Upper lobe of left lung (tissue), 6 donors: ENCODE data around the gene KDM2B. TPM values are rescaled to one million over a fixed set of nuclear protein-coding genes. Genes with fewer than 3 reads are reported as not detected.

Source experiments
- ATAC-seq, 2 donors: fragments of 200-7000 bp; cut with Tn5 transposase; one replicate each; pipeline ENCODE4 v1.9.1; 2022; ENCODE audit warnings: mild to moderate bottlenecking in 2 of 2, moderate library complexity in 2 of 2; ENCODE audit not compliant: low FRiP score in 2 of 2
- DNase-seq, 2 donors: peaks; one replicate each; pipeline ENCODE4 v3.0.0-alpha.2; 2019 to 2020
- H3K27ac ChIP-seq, 4 donors: fragments of 200-600 bp; sonication (generic); one replicate each; pipeline ENCODE4 v1.5.1; 2016 to 2019
- H3K27me3 ChIP-seq, 4 donors: fragments of 200-600 bp; sonication (generic); one replicate each; pipeline ENCODE4 v1.5.1; 2017 to 2019
- H3K36me3 ChIP-seq, 4 donors: fragments of 200-600 bp; sonication (generic); one replicate each; pipeline ENCODE4 v1.5.1; 2016 to 2019
- H3K4me1 ChIP-seq, 4 donors: fragments of 200-600 bp; sonication (generic); one replicate each; pipeline ENCODE4 v1.5.1; 2018 to 2019
- H3K4me3 ChIP-seq, 4 donors: fragments of 200-600 bp; sonication (generic); one replicate each; pipeline ENCODE4 v1.5.1; 2017 to 2019; ENCODE audit warnings: mild to moderate bottlenecking in 2 of 4, moderate library complexity in 1 of 4
- H3K9me3 ChIP-seq, 4 donors: fragments of 200-600 bp; sonication (generic); one replicate each; pipeline ENCODE4 v1.5.1; 2018 to 2019
- CTCF ChIP-seq, 6 experiments: fragments of 450-650 bp in 4 of 6; fragments of 200-600 bp in 2 of 6; sonication (generic) in 2 of 6; IDR thresholded peaks; one replicate each; pipeline ENCODE4 v1.5.1; 2016 to 2019; ENCODE audit warnings: antibody characterized with exemption in 6 of 6
- EP300 ChIP-seq, 4 donors: sonication (generic); formaldehyde crosslinking; IDR thresholded peaks; one replicate each; pipeline ENCODE4 v1.5.1; 2017; ENCODE audit warnings: antibody characterized with exemption in 4 of 4, control low read depth in 2 of 4
- POLR2A ChIP-seq, 4 donors: fragments of 450-650 bp; IDR thresholded peaks; one replicate each; pipeline ENCODE4 v1.5.1; 2016 to 2017; ENCODE audit warnings: antibody characterized with exemption in 4 of 4, mild to moderate bottlenecking in 2 of 4
- POLR2AphosphoS5 ChIP-seq, 2 donors: sonication (generic); formaldehyde crosslinking; IDR thresholded peaks; one replicate each; pipeline ENCODE4 v1.5.1; 2017; ENCODE audit warnings: antibody characterized with exemption in 2 of 2
- WGBS, 2 donors: methylation state at CpG; one replicate each; pipeline ENCODE4 v1.1.5; 2017 to 2018; 5-methylcytosine and 5-hydroxymethylcytosine counted together
- total RNA-seq, 6 donors: library from RNA; depleted of rRNA in 4 of 6; stranded (reverse); fragments of >200 nt in 4 of 6; gene quantifications; one replicate each; pipeline versions ENCODE4 v1.1.0 to v1.2.1, GENCODE V29; 2016 to 2021
- donor health status: DM: no; HTN: no; CAD: no; lungs with moderate emphysema.
- donor health status: DM: no; HTN: yes; CAD: no; lungs with severe emphysema.

The KDM2B gene
- total RNA-seq, 6 donors from 2014 or later: 29.5 to 81.7 (median 34.2) TPM

GRCh38 chr12:121626087-121626852 lies 45.4 kb upstream of the KDM2B start, which contains the start of gene ORAI1:
Gene ORAI1 (plus strand): TSS chr12:121626530.
- TF ChIP-seq POLR2A (IDR thresholded peaks at IDR 0.05): peak in 3 of 4 donors; percentile 70 to 91 (median 89)
- peak in 1 of 4 donors; percentile 16 for TF ChIP-seq EP300 (IDR thresholded peaks at IDR 0.05)
- peak; percentile 18 to 73 (median 60) for TF ChIP-seq CTCF (IDR thresholded peaks at IDR 0.05)
- TF ChIP-seq POLR2AphosphoS5 (IDR thresholded peaks at IDR 0.05): peak; percentile 70 to 73
- no peaks in the 10 kb centered on the region for H3K9me3 ChIP-seq
- ATAC-seq (peak; percentile 92 to 95), DNase-seq (peak; percentile 99 to 100)
- H3K4me3 ChIP-seq: peak within 1 kb of the TSS; percentile 61 to 93 (median 70)
- no peaks in the 10 kb centered on the region for H3K27me3 ChIP-seq
- 3 to 6% methylated on average over 3 to 14 of the region's 92 CpGs for WGBS, 2 donors
- H3K4me1 ChIP-seq: peaks cover 43 to 54% (median 45%) of the 10 kb centered on the region in 4 donors
- H3K36me3 ChIP-seq: no peaks in the 10 kb centered on the region
- H3K27ac ChIP-seq: peak within 1 kb of the TSS; percentile 90 to 99 (median 94)

GRCh38 chr12:121620333-121620891 lies 39.6 kb upstream of the KDM2B start:
- H3K4me3 ChIP-seq: no peak overlapping the region
- peaks cover 6 to 16% (median 7%) of the 10 kb centered on the region in 4 donors for H3K4me1 ChIP-seq
- WGBS, 2 donors: 78 to 91% methylated on average over 6 to 8 of the region's 8 CpGs
- DNase-seq: no peak
- no peaks in the 10 kb centered on the region for H3K36me3 ChIP-seq
- ATAC-seq: peak in 1 of 2 donors; percentile 51
- no peaks in the 10 kb centered on the region for H3K27me3 ChIP-seq
- H3K27ac ChIP-seq: peak overlapping the region in 1 of 4 donors; percentile 30
- TF ChIP-seq POLR2A (IDR thresholded peaks at IDR 0.05): no peak
- TF ChIP-seq POLR2AphosphoS5 (IDR thresholded peaks at IDR 0.05): no peak
- TF ChIP-seq EP300 (IDR thresholded peaks at IDR 0.05): no peak
- TF ChIP-seq CTCF (IDR thresholded peaks at IDR 0.05): no peak
- no peaks in the 10 kb centered on the region for H3K9me3 ChIP-seq

- WGBS, 2 donors: 85 to 90% methylated on average over 5 of the region's 5 CpGs
- Histone ChIP-seq H3K4me3 (no peak overlapping the region), H3K27ac (no peak overlapping the region), H3K4me1 (peaks cover 0 to 5% (median 0%) of the 10 kb centered on the region in 4 donors), H3K27me3 (no peaks in the 10 kb centered on the region), H3K36me3 (no peaks in the 10 kb centered on the region), H3K9me3 (no peaks in the 10 kb centered on the region)
- no peak for ATAC-seq
- TF ChIP-seq EP300 (IDR thresholded peaks at IDR 0.05) (no peak), CTCF (IDR thresholded peaks at IDR 0.05) (no peak), POLR2A (IDR thresholded peaks at IDR 0.05) (no peak), POLR2AphosphoS5 (IDR thresholded peaks at IDR 0.05) (no peak)
- no peak for DNase-seq
These were observed 37.9 kb upstream of the KDM2B start for GRCh38 chr12:121618659-121619233.

- DNase-seq: no peak
- TF ChIP-seq POLR2AphosphoS5 (IDR thresholded peaks at IDR 0.05) (no peak), POLR2A (IDR thresholded peaks at IDR 0.05) (no peak), CTCF (IDR thresholded peaks at IDR 0.05) (no peak), EP300 (IDR thresholded peaks at IDR 0.05) (no peak)
- WGBS, 2 donors: 64 to 77% methylated on average over 9 of the region's 9 CpGs
- no peaks in the 10 kb centered on the region for H3K4me1 ChIP-seq
- no peaks in the 10 kb centered on the region for H3K36me3 ChIP-seq
- H3K27ac ChIP-seq: no peak overlapping the region
- H3K4me3 ChIP-seq: no peak overlapping the region
- H3K27me3 ChIP-seq: no peaks in the 10 kb centered on the region
- ATAC-seq: peak in 1 of 2 donors; percentile 46
- no peaks in the 10 kb centered on the region for H3K9me3 ChIP-seq
These were observed 34.1 kb upstream of the KDM2B start for GRCh38 chr12:121614872-121615467.
